Suprapubic skin (tissue), 4 donors: ENCODE data around the gene LRRC55.

Experiments
- EP300 ChIP-seq: sonication (generic); formaldehyde crosslinking; IDR thresholded peaks from one replicate; pipeline ENCODE4 v1.6.1; 2017; ENCODE audit warnings: antibody characterized with exemption
- POLR2A ChIP-seq, 2 donors: fragments of 450-650 bp; IDR thresholded peaks; one replicate each; pipeline ENCODE4 v1.6.1; 2017; ENCODE audit warnings: antibody characterized with exemption in 2 of 2, mild to moderate bottlenecking in 2 of 2, moderate library complexity in 2 of 2
- POLR2AphosphoS5 ChIP-seq, 3 donors: sonication (generic); formaldehyde crosslinking; IDR thresholded peaks; one replicate each; pipeline ENCODE4 v1.6.1; 2017; ENCODE audit warnings: antibody characterized with exemption in 3 of 3
- TF ChIP-seq, protein P1 (sequence below), 2 donors: fragments of 200-600 bp in 1 of 2; fragments of 450-650 bp in 1 of 2; sonication (generic) in 1 of 2; IDR thresholded peaks; one replicate each; pipeline ENCODE4 v1.5.1; 2016 to 2019; ENCODE audit warnings: antibody characterized with exemption in 2 of 2, mild to moderate bottlenecking in 1 of 2, moderate library complexity in 1 of 2

DNA sequence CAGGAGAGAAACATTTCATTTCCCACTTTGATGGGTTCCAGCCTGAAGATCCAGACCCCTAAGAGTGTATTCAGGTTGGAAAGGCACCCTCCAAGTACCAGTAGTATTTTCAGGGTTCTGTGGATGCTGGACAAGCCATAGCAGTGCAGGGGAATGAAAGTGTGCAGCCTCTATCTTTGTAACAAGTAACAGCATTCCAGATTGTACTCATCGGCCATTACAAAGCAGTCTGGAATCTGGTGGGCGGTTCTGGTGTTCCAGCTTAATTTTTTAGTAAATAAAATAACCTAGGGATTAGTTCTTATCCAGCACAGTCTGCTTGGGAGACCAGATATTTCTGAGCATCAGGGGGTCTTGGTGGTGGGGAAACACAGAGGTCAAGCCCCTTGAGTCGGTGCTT lies 32.7 kb downstream of the LRRC55 start:
- TF ChIP-seq POLR2A (IDR thresholded peaks at IDR 0.05): no peak
- TF ChIP-seq, protein P1, sequence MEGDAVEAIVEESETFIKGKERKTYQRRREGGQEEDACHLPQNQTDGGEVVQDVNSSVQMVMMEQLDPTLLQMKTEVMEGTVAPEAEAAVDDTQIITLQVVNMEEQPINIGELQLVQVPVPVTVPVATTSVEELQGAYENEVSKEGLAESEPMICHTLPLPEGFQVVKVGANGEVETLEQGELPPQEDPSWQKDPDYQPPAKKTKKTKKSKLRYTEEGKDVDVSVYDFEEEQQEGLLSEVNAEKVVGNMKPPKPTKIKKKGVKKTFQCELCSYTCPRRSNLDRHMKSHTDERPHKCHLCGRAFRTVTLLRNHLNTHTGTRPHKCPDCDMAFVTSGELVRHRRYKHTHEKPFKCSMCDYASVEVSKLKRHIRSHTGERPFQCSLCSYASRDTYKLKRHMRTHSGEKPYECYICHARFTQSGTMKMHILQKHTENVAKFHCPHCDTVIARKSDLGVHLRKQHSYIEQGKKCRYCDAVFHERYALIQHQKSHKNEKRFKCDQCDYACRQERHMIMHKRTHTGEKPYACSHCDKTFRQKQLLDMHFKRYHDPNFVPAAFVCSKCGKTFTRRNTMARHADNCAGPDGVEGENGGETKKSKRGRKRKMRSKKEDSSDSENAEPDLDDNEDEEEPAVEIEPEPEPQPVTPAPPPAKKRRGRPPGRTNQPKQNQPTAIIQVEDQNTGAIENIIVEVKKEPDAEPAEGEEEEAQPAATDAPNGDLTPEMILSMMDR (IDR thresholded peaks at IDR 0.05): no peak
- TF ChIP-seq EP300: no peak
- TF ChIP-seq POLR2AphosphoS5 (IDR thresholded peaks at IDR 0.05): no peak
